Stimulated activated CD4-positive, alpha-beta T cell treated with anti-CD3 and anti-CD28 coated beads, TNF-alpha, amount 100 ng/mL, for 48 hours (primary cell): ENCODE results near the gene ZSCAN9.

Experiments used
- DNase-seq, 3 donors: peaks; one replicate each; pipeline ENCODE4 v3.0.0-alpha.2; 2020; ENCODE audit warnings: low read depth in 3 of 3

Gene ZSCAN9

DNA sequence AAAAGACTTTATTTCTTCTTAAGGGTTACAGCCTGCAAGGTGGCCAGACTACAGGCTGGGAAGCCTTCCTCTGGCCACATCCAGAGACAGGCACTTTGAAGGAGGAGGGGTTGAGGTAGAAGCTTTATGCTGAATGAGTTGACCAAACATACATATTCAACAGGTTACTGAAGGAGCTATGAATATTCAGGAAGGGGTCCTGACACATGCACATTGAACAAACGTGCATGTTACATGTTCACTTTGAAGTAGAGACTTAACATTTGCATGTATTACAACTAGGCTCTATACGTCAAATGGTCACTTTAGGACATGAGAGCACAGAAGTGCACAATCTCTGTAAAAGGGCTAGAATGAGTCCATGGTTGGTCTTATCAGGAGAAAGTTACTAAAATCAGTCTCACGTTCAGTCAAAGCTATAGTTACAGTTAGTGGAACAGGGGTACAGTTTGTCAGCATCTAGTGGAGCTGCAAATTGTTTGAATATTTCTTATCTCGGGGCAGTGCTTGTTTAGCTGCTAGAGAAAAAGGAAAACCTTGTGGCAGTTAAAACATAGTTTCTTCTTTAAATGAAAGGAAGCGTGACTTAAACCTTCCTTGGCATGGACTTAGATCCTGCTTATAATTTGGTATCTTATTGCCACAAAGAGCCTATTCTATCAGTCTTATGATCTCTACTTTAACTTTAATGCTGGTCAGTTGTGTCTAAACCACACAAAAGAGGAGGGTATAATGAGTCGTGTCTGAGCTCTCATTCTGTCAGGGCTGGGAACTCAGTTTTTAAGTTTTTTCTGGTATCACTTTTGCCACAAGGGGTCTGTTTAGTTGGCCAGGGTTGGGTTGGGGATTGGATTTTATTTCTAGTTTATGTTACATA, 4.6 kb upstream of the ZSCAN9 start:
- no peak for DNase-seq

DNA sequence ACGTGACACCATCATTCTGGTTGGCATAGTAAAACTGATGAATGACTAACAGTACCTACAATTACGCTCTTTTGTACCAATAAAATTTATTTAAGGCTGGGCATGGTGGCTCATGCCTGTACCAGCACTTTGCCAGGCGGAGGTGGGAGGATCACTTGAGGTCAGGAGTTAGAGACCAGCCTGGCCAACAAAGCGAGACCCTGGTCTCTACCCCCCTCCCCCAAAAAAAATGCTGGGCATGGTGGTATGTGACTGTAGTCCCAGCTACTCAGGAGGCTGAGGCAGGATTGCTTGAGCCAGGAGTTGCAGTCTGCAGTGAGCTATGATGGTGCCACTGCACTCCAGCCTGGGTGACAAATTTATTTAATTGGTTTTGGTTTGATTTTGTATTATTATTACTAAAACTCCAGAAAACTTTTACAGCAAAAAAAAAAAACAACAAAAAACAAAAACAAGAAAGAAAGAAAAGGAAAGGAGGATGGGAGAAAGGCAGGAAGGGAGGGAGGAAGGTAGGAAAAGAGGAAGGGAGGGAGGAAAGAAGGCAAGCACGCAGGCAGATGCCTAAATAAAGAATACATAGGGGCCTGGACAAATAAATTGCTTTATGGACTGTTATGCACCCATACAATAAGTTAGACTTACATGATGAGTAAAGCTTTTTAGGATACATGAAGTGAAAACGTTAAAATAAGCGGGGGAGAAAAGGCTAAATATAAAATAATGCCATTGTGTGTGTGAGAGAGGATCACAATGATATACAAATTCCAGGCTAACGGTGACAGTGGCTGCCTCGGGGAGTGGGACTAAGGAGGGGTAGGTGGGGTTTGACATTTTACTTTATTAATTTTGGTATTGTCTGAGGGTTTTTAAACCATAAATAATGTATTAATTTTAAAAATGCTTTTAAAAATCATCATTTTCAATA, 682 bp upstream of the ZSCAN9 start:
- DNase-seq = no peak

- DNase-seq = no peak
Observed at GRCh38 chr6:28226460-28226859, 1.4 kb downstream of the ZSCAN9 start.

DNA sequence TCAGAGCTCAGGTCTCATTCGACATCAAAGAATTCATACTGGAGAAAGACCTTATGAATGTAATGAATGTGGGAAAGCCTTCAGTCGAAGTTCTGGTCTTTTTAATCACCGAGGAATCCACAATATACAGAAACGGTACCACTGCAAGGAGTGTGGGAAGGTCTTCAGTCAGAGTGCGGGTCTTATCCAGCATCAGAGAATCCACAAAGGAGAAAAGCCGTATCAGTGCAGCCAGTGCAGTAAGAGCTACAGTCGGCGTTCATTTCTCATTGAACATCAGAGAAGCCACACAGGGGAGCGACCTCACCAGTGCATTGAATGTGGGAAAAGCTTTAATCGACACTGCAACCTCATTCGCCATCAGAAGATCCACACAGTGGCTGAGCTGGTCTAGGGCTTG, 7.7 kb downstream of the ZSCAN9 start:
- DNase-seq = no peak

DNA sequence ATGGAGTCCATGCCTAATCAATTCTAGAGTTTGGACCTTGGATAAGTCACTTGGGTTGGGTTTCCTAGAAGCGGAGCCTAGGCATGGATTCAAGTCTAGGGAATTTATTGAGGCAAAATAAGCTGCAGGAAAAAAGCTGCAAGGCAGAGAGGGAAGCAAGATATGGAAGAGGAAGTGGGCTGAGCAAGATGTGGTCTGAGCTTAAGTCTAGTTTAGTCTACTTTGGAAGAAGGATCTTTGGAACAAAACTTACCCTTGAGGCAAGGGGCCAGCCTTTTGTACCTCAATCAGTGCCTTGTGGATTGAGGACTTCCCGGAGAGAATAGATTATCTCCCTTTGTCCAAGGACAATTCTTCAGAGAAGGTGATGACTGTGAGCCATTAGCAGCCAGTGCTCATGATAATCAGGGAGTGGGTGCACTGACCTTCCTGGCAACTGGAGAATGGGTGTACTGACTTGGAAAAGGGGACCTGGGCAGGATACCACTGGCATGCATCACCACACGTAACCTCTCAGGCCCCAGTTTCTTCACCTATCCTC, 10.9 kb downstream of the ZSCAN9 start:
- DNase-seq = no peak

GRCh38 chr6:28239636-28240035, 14.6 kb downstream of the ZSCAN9 start:
- DNase-seq = no peak

- DNase-seq = no peak
Observed at GRCh38 chr6:28240471-28240870, 15.4 kb downstream of the ZSCAN9 start.

- no peak for DNase-seq
Observed at GRCh38 chr6:28243946-28244345, 18.9 kb downstream of the ZSCAN9 start.

GRCh38 chr6:28245206-28245941, 20.3 kb downstream of the ZSCAN9 start:
- no peak for DNase-seq

DNA sequence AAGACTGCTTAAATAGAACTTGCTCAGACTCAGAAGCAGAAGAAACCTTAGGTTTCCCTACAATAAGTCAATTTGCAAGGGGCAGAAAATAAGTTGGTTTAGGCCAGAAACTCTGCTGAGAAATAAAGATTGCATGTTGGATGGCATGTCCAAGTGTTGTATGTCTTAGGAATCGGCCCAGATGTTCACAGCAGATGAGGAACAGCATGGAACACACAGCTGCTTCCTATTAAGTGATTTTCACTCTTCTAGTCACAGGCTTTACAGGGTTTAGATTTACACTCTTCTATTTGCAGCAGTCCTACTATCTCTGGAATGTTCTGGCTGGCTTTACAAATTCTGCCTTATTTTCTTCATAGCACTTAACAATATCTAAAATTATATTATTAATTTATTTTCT, 23.8 kb downstream of the ZSCAN9 start:
- no peak for DNase-seq

GRCh38 chr6:28250747-28251146, 25.7 kb downstream of the ZSCAN9 start:
- DNase-seq = no peak

DNA sequence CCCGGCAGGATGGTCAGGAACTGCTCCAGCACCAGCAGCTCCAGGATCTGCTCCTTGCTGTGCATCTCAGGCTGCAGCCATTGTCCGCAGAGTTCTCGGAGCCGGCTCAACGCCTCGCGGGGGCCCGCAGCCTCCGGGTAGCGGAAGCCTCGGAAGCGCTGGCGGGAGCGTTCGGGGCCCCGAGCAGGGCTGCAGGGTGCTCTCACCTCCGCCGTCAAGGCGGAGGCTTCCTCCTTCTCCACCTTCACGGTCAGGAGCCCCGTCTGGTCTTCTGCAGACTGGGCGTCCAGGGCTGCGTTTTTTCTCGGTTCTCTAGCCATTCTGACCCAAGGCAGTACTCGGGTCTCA, 26.6 kb downstream of the ZSCAN9 start:
- peak in 1 of 3 donors; percentile 18 for DNase-seq

GRCh38 chr6:28252009-28252975, 27.2 kb downstream of the ZSCAN9 start, which contains the start of gene ZKSCAN4:
Gene ZKSCAN4 (minus strand): TSS chr6:28252269. CDS start chr6:28251980, 289 bp downstream.
- peak; percentile 58 to 76 (median 59) for DNase-seq

GRCh38 chr6:28254121-28254519, 29.0 kb downstream of the ZSCAN9 start:
- no peak for DNase-seq

DNA sequence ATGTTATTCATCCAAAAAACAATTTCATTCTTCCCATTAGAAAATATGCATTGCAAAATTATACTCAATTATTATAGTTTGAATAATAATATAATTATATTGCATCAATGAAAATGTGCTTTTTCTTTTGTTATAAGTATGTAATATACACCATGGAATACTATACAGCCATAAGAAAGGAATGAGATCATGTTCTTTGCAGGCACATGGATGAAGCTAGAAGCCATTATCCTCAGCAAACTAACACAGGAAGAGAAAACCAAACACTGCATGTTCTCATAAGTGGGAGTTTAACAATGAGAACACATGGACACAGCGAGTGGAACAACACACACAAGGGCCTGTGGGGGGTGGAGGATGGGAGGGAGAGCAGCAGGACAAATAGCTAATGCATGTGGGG, 32.0 kb downstream of the ZSCAN9 start:
- DNase-seq = no peak

GRCh38 chr6:28258877-28259777, 34.1 kb downstream of the ZSCAN9 start, which contains the start of gene NKAPL:
Gene NKAPL (plus strand): TSS chr6:28259297. CDS start chr6:28259372, 75 bp downstream.
- peak; percentile 17 to 61 (median 50) for DNase-seq

DNA sequence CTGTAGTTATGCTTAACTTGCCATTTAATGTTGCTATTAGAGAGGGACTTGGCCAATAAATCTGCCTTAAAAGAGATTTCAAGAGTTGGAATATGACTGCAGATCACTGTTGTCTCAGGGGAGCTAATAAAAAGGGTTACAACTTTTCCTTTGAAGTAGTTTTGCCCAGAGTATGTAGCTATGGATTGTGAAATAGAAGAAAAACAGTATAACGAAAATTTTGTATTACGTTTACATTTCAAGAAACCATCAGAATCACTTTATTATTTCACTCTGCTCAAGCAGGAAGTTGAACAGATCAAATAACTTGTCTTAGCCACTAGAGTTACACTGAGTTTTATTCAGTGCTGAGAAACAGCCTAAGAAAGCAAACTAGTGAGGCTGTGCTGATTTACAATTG, 38.8 kb downstream of the ZSCAN9 start:
- DNase-seq = no peak

- no peak for DNase-seq
Observed at GRCh38 chr6:28264834-28265401, 39.8 kb downstream of the ZSCAN9 start.

- DNase-seq = no peak
Observed at GRCh38 chr6:28266563-28266961, 41.5 kb downstream of the ZSCAN9 start.
